Measurements from ENCODE around the gene PPP6R3. TPM values are rescaled to one million over a fixed set of nuclear protein-coding genes. Genes with fewer than 3 reads are reported as not detected.

PPP6R3 gene
- total and polyA plus RNA-seq, 2 donors (not counting 3 experiments of a cell fraction or from before 2014, with no cell fraction given): 31.7 to 98.8 TPM

GRCh38 chr11:68468217-68468828 is 7.8 kb downstream of the PPP6R3 start:
- no peak for FAIRE-seq
- Histone ChIP-seq H3K9me3 (replicated peaks; ENCODE audit: control insufficient read depth, insufficient read depth, low read length) (no peaks in the 10 kb centered on the region), H4K20me1 (replicated peaks; ENCODE audit: control insufficient read depth, extremely low read depth, insufficient read depth, low read length) (peaks cover 31% of the 10 kb centered on the region), H3K4me1 (ENCODE audit: control insufficient read depth, extremely low read depth, insufficient read depth, low read length) (peaks cover 11% of the 10 kb centered on the region), H3K4me2 (ENCODE audit: insufficient read depth, low read length) (no peak overlapping the region), H3K36me3 (ENCODE audit: control insufficient read depth in 2 of 2, extremely low read depth in 1 of 2, insufficient read depth in 2 of 2, low read length in 2 of 2) (no peaks in the 10 kb centered on the region), H3K79me2 (ENCODE audit: control insufficient read depth, insufficient read depth, low read length) (peaks cover 98% of the 10 kb centered on the region), H3K9me1 (replicated peaks; ENCODE audit: control insufficient read depth, extremely low read depth, insufficient read depth, low read length) (no peaks in the 10 kb centered on the region), H2AFZ (ENCODE audit: low read depth, low read length) (no peak overlapping the region), H3K27me3 (ENCODE audit: control insufficient read depth in 2 of 2, insufficient read depth in 2 of 2, low read length in 2 of 2) (no peaks in the 10 kb centered on the region), H3K9ac (replicated peaks; ENCODE audit: extremely low read depth, insufficient read depth, low read length) (no peak overlapping the region), H3K4me3 (replicated peaks in 1 of 3; ENCODE audit: insufficient read depth in 1 of 3, low read depth in 1 of 3, low read length in 3 of 3) (no peak overlapping the region), H3K27ac (ENCODE audit: insufficient read depth, low read depth, low read length) (no peak overlapping the region)
- TF ChIP-seq CTCF (IDR thresholded peaks at IDR 0.05; ENCODE audit: extremely low read depth in 1 of 2, insufficient read depth in 1 of 2, low read depth in 1 of 2, low read length in 2 of 2): no peak
- TF ChIP-seq MAX (IDR thresholded peaks at IDR 0.05; ENCODE audit: insufficient read depth, insufficient read length): no peak
- no peak for TF ChIP-seq FOS (IDR thresholded peaks at IDR 0.05; ENCODE audit: borderline replicate concordance, insufficient read depth, low read length)
- TF ChIP-seq POLR2AphosphoS5 (IDR thresholded peaks at IDR 0.05; ENCODE audit: insufficient read depth, low read depth, low read length): no peak
- TF ChIP-seq MYC (IDR thresholded peaks at IDR 0.05; ENCODE audit: low read depth, low read length): no peak
- TF ChIP-seq JUN (IDR thresholded peaks at IDR 0.05; ENCODE audit: borderline replicate concordance, insufficient read depth, insufficient read length, low read depth): no peak
- TF ChIP-seq POLR2A (IDR thresholded peaks at IDR 0.05; ENCODE audit: low read depth, low read length): no peak
- no peak for TF ChIP-seq EZH2 (IDR thresholded peaks at IDR 0.05; ENCODE audit: borderline replicate concordance, low read depth, low read length, severe bottlenecking)
- TF ChIP-seq GATA2 (IDR thresholded peaks at IDR 0.05; ENCODE audit: insufficient read depth, insufficient read length, low read depth, low read length): no peak
- intact Hi-C loops (cut with micrococcal nuclease) (no loop called here), dilution Hi-C loops (cut with MboI; ENCODE audit: extremely low pct_ligation_motif_present, low sequenced_read_pairs) (no loop called here)
- POLR2A ChIA-PET: interaction anchor here (0.6 kb wide), 1 partner anchor 17 kb away, joined by 3 read pairs; no protein-coding TSS in a partner anchor
- DNase-seq (ENCODE audit: low read depth, low spot score): no peak
- CTCF ChIA-PET: interaction anchor here (0.7 kb wide), 1 partner anchor 82 kb away, joined by 3 read pairs; no protein-coding TSS in a partner anchor
- no TSS peak for BruUV-seq (replicated peaks)

All from endothelial cell of umbilical vein (primary cell).